ENCODE results near the gene CFAP77.

Gene CFAP77

DNA sequence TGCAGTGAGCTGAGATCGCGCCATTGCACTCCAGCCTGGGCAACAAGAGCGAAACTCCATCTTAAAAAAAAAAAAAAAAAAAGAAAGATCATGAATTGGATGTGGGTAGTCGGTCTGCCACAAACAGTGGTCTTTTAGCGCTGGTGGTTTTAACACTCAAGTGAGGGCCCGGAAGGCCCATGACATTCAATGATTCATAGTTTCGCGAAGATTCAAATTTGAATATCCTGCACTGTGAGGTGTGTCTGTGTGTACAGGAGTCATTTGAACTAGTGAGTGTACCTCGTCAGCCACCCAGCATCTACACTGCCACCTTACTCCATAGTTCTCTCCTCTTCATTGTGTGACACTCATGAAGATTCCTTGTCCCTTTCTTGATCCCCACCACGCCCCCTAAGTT is 41.3 kb downstream of the CFAP77 start:
- ChIA-PET POLR2A (no interaction called here), CTCF (no interaction called here)
- no peak overlapping the region for H3K4me3 ChIP-seq (ENCODE audit: low read depth, low read length)
- no peak for DNase-seq (ENCODE audit: low read depth, low spot score)
- TF ChIP-seq, protein P1, sequence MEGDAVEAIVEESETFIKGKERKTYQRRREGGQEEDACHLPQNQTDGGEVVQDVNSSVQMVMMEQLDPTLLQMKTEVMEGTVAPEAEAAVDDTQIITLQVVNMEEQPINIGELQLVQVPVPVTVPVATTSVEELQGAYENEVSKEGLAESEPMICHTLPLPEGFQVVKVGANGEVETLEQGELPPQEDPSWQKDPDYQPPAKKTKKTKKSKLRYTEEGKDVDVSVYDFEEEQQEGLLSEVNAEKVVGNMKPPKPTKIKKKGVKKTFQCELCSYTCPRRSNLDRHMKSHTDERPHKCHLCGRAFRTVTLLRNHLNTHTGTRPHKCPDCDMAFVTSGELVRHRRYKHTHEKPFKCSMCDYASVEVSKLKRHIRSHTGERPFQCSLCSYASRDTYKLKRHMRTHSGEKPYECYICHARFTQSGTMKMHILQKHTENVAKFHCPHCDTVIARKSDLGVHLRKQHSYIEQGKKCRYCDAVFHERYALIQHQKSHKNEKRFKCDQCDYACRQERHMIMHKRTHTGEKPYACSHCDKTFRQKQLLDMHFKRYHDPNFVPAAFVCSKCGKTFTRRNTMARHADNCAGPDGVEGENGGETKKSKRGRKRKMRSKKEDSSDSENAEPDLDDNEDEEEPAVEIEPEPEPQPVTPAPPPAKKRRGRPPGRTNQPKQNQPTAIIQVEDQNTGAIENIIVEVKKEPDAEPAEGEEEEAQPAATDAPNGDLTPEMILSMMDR (IDR thresholded peaks at IDR 0.05; ENCODE audit: insufficient read depth, low read length, missing control alignments) = no peak

DNA sequence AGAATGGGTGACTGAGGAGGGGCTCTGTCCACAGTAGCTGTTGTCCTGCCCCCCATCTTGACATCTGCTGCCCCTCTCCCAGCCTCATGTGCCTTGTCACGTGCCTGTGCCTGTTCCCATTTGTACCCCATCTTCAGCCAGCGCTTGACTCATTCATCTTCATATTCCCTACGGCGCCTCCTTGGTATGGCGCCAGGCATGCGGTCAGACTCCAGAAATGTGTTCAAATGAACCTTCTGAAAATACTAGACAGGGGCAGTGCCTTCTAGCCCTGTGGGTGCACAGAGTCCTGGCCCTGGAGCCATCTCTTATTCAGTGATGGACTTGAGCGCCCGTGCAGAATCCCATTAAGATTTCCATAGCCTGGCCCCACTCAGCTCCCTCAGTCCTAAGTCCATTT is 46.2 kb downstream of the CFAP77 start:
- ChIA-PET POLR2A (no interaction called here), CTCF (no interaction called here)
- TF ChIP-seq, protein P1 (IDR thresholded peaks at IDR 0.05; ENCODE audit: insufficient read depth, low read length, missing control alignments) = no peak
- H3K4me3 ChIP-seq (ENCODE audit: low read depth, low read length) = no peak overlapping the region
- no peak for DNase-seq (ENCODE audit: low read depth, low spot score)

DNA sequence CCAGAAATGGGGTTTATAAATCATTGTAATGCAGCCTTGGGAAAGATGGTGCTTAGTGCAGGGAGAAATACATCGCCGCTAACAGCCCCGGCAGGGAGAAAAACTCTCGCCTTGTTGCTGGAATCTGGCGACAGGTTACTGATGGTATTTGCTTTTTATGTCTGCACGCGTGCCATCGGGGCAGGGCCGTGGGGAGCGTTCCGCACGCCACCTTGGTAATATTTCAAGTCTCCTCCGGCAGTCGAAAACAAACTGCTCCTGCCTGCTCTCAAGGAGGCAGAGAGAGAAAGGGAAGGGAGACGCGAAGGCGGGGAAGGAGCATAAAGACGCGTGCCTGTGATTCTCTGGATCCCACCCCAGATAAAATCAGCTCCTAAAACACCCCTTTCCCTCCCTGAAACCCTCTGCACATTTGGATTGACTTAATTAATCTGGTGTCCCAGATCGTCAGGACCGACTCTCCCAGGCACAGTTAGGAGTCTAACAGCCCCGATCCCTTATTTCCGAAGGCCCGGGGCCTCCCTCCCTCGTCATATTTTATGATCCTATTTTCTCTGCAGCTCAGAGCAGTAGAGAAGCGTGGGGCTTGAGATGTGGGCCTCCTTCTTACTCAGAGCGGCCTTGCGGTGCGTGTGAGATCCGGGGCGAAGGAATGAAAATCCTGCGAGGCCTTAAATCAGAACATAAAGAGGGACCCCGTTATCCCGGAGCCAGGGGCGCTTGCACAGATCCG is 47.7 kb downstream of the CFAP77 start:
- POLR2A ChIA-PET = no interaction called here
- H3K4me3 ChIP-seq (ENCODE audit: low read depth, low read length) = no peak overlapping the region
- TF ChIP-seq, protein P1 (IDR thresholded peaks at IDR 0.05; ENCODE audit: insufficient read depth, low read length, missing control alignments) = no peak
- DNase-seq (ENCODE audit: low read depth, low spot score) = no peak
- CTCF ChIA-PET = no interaction called here

DNA sequence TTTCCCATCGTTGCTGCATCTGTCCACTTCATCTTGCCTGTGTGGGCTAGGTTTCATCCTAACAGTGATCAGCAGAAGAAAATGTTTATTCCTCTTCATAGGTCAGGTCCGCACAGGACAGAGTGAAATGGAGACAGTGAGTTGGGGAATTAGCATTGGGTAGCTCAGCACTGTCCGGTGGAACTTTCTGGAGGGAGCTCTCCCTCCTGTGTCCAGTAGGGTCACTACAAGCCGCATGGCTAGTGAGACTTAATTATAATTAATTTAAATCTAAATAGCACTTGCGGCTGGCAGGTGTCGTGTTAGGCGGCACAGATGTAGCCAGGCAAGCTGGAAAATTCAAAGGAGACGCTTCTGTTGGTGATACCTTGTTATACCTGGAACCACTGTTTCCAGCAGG is 48.4 kb downstream of the CFAP77 start:
- POLR2A ChIA-PET = no interaction called here
- no peak overlapping the region for H3K4me3 ChIP-seq (ENCODE audit: low read depth, low read length)
- CTCF ChIA-PET = no interaction called here
- no peak for DNase-seq (ENCODE audit: low read depth, low spot score)
- TF ChIP-seq, protein P1 (IDR thresholded peaks at IDR 0.05; ENCODE audit: insufficient read depth, low read length, missing control alignments) = no peak

DNA sequence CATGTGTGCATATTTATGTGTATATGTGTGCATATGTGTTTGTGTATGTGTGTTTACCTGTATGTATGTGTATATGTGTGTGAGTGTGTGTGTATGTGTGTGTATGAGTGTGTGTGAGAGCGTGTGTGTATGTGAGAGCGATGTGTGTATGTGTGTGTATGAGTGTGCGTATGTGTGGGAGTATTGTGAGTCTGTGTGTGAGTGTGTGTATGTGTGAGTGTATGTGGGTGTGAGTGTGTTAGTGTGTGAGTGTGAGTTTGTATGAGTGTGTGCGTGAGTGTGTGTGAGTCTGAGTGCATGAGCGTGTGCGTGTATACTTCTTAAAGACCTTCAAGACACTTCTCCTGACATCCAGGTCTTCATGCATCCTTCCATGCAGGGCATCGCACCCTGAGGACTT is 49.6 kb downstream of the CFAP77 start:
- TF ChIP-seq, protein P1 (IDR thresholded peaks at IDR 0.05; ENCODE audit: insufficient read depth, low read length, missing control alignments) = no peak
- no peak overlapping the region for H3K4me3 ChIP-seq (ENCODE audit: low read depth, low read length)
- ChIA-PET POLR2A (no interaction called here), CTCF (no interaction called here)
- DNase-seq (ENCODE audit: low read depth, low spot score) = no peak

DNA sequence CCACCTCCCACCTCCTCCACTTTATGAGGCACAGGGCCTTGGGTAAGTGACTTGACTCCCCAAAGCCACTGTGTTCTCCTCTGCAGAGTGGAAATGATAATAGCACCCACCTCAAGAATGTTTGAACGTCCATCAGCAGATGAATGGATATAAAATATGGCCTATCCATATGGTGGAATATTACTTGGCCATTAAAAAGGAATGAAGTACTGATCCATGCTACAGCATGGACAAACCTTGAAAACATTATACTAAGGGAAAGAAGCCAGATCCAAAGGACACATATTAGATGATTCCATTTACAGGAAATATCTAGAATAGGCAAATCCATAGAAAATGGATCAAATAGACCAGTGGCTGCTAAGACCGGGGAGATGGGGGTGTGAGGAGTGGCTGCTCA is 50.2 kb downstream of the CFAP77 start:
- TF ChIP-seq, protein P1 (IDR thresholded peaks at IDR 0.05; ENCODE audit: insufficient read depth, low read length, missing control alignments) = no peak
- CTCF ChIA-PET = no interaction called here
- no peak overlapping the region for H3K4me3 ChIP-seq (ENCODE audit: low read depth, low read length)
- no peak for DNase-seq (ENCODE audit: low read depth, low spot score)
- POLR2A ChIA-PET = no interaction called here

Measured in AG04449 (cell line).